Activated effector memory CD4-positive, alpha-beta T cell treated with anti-CD3 and anti-CD28 coated beads, Interleukin-2, amount 50 U/mL, for 16 hours (primary cell): ENCODE measurements around the gene HOXB6.

Experiments used
- DNase-seq: peaks from one replicate; pipeline ENCODE4 v3.0.0-alpha.2; 2020

The HOXB6 gene

DNA sequence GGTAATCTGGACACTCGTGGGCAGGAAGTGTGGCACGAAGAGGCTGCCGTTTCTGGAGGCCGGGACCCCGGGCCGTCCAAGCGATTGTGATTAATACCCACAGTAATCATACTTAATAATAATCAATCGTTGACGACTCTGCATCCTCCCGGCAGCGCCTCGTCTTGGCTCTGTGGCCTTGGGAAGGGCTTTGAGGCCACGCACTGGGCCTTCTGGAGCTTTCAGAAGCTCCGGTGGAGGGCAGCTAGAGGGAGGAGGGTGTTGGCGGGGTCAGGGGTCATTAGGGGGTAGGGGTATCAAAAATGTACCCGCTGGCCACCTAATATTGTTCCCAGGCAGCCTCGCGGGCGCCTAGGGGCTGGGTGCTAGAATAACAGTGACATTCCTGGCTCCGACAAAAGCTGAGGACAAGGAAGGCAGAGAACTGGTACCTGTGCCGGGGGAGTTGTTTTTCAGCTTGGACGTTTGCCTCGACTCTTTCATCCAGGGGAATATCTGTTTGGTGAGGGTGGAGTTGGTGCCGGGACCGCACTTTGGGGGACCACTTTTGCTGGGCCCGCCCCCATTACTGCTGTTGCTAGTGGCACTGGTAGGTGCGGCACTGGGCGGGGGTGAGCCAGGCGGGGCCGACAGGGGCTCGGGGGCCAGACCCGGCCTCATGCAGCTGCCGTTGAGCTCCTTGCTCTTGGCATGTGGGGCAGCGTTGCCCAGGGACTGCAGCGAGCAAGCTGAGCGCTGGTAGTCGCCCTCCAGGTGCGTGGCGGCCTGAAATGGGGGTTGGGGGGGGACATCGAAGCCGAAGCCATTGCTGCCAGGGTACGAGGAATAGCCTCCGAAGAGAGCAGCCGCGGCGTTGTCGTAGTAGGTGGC, 53.0 kb downstream of the HOXB6 start:
- no peak for DNase-seq

DNA sequence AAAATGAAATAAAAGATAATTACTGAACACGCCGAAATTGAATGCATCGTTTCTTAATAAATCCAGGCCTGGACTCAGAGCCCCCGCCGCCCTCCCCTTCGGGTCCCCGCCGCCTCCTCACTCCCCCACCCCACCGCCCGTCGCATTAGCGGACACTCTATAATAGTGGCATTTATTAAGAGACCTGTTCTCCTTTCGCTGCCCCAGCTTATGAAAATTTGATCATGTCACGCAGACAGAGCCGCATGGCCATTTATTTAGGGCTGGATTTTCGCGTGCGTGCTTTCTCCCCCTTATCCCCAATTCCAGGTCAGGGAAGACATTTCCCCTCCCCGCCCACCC, 53.6 kb downstream of the HOXB6 start:
- no peak for DNase-seq

DNA sequence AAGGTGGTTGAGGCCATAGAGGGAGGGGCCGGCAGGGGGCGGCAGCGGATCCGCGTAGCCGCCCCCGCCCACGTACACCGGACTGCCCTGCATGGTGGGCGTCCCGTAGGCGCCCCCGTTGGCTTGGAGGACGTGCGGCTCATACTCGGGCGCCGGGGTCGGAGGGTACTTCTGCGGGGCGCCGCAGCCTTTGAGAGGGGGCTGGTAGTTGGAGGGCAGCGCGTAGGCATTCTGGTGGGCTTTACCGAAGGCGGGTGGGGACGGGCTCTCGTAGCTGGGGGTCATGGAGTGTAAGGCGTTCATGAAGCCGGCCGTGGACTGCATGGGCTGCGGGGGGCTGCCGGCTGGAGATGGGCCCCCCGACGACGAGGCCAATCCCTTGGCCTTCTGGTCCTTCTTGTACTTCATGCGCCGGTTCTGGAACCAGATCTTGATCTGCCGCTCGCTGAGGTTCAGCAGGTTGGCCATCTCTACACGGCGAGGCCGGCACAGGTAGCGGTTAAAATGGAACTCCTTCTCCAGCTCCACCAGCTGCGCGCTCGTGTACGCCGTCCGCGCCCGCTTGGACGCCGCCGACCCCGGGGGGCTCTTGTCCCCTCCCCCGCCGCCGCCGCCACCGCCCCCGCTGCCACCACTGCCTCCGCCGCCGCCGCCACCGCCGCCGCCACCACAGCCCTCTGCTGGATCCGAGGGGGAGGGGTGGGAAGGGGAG, 54.1 kb downstream of the HOXB6 start:
- DNase-seq, result no peak

DNA sequence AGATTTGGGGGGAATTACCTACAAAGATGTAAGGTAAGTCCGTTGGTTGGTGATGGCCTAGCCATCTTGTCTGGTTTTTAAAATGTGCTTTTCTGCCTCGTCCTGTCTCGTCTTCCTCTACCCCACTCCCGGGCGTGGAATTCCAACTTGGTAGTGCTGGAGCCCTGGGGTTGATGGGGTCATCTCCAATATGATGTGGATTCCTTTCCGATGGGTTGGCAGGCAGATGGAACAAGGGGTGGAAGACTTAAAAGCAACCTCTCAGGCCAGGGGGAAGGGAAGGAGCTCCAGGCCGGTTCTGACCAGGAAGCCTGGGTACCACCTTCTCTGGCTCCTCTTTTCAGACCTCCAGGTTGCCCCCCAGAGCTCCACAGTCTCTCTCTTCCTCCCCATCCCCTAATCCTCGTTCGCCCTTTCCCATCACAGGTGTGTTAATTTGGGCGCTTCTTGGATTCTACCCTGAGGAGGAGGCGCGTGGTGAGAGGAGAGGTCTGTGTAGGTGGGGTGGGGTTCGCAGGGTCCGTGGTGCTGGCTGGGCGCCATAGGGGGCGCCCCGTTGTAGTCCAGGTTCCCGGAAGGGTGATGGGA, 54.8 kb downstream of the HOXB6 start:
- DNase-seq, result no peak

DNA sequence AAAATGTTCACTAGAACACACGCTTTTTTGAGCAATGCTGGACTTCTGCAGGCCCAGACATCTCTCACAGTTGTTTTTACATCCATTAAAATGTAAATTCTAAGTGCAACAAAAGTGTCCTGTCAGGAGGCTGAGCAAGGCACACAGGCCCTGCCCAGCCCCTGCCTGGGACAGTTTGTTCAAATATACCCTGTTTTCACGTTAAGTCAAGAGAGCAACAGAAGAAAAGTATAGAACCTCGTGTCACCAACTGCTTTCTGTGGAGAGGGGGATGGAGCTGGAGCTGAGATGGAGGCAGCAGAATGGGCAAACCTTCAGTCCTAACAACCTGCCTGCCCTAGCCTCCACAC, 55.5 kb downstream of the HOXB6 start:
- no peak for DNase-seq

DNA sequence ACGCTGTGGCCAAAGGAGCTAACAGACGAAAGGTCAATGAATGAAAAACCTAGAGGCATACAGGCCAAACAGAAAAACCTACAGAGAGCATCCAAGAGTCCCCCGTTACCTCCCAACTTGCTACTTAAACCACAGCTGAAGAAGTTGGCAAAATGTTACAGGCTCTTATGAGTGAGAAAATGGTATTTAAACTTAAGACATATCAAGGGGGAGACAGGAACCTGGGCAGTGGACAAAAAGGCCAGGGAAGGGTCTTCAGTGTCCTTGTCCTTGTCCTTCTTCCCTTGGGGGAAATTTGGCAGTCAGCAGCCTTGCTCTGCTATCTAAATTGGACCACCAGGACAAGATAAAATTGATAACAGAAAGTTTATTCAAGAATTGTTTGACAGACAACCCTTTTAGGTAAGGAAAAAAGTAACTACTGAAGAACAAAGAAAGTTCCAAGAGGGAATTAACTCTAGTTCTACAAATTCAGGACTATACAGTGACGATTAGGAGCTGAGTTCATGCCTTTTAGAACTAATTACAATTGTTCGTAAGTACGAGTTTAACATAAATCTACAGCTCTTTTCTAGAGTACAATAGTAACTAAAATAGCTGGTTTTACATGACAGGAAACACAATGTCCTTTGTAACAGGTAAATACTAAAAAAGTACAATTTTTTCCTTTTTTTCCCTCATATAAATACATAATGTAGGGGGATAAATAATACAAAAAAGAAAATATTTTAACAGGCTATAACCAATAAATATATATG, 56.1 kb downstream of the HOXB6 start:
- no peak for DNase-seq

DNA sequence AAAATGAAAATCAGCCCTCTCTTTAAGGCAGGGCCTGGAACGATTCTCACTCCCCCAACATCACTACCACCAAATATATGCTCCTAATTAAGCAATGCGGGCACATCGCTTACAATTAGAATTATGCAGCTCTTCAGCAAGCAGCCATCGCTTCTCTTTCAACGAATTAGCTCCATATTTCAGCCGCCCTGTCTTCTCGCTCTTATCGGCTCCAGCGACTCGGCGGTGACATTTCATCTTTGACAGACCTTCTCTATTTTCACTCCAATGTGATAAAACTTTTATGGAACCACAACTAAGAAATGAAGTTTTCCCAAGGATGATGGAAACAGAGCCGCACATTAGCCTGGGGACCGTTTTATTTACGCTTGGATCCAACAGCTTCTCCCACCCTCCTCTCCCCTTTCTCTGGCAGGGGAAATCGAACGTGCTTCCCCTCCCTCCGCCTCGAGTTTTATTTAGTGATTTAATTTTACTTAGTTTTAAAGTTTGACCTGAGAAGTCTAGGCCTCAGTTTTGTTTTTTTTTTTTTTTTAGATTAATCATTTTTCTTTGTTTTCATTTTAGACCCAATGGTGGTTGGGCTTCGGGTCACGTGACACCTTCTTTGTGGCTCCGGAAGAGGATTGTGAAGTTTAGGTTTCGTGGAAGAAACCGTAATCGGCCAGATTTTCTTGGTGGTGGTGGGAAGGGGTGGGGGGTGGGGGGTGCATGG, 56.8 kb downstream of the HOXB6 start:
- DNase-seq, result peak; percentile 75

DNA sequence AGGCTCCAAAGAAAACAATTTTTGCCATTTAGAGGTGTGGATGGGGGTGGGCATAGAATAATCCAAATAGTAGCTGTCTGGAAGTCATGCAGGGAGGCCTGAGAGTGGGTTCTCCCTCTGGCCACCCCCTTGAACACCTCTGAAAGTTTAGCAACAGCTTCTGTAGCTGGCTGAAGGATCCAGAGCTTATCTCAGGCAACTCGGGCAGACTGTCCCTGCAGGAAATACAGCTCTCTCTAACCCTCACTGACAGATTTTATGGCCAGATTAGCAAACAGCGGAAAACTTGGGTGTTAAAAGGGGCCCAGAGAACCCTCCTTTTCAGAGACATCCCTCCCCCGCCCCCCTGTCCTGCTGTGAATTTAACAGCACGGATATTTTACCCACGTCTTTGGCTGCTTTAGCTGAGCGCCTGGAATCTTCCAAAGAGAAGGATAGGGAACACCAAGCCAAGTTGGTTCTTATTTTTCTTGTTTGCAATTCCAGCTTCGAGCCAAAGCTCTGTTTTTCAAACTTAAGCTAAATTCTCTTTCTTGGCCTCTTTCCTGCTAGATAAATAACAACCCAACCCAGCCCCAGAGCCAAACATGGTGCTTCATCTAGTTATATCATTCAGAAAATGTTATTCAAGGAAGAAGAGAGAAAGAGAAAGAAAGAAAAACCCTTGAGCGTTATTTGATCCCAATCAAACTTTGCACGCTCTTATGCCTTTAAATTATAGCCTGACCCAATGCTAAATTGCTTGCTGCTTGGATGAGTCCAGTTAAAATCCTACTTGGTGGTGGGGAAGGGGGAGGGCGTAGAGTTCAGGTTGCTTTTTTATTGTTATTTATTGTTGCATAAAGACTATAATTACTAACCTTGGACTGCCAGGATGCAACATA, 57.6 kb downstream of the HOXB6 start:
- DNase-seq, result no peak

DNA sequence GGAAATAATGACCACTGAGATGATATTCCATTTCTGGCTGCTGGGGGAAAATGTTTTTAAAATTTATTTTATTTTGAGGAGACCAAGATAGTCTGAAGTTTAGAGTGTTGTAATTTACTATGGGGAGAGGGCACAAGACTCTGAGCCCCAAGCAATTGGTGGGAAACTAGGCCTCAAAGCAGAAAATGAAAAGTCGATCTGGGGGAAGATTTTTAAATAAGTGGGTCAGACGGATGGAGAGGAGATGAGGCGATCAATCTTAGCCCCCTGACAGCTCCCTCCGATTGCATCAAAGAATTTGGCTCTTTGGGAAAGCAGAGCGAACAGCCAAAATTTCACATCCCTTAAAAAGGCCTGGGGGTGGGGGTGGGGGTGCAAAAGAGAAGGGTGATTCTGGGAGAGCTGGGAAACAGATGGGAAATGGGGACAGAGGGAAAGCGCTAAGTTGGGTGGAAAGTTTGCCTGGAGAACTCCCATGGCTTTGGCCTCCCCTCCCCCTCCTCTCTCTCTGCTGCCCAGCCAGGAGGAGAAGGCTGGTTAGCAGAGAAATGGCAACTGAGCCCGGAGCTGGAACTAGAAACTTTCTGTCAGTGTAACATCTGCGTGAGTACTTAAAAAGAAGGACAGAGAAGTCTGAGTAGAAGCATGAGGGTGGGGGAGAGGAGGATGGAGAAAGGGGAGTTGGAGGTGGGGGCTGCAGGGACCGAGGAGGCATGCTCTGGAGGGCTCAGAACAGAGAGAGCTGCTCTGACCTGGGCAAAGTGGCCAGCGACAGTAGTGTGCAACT, 58.5 kb downstream of the HOXB6 start:
- no peak for DNase-seq
